ENCODE measurements around the gene FBLN1. TPM values are rescaled to one million over a fixed set of nuclear protein-coding genes. Genes with fewer than 3 reads are reported as not detected.
A peak's percentile ranks its signal among the peaks of the same experiment; 100 is the strongest.

Gene FBLN1
- total and polyA plus RNA-seq, 2 of the 13 experiments (the other 11 are each of a cell fraction or from before 2014, with no cell fraction given) = 37.3 to 103 TPM

DNA sequence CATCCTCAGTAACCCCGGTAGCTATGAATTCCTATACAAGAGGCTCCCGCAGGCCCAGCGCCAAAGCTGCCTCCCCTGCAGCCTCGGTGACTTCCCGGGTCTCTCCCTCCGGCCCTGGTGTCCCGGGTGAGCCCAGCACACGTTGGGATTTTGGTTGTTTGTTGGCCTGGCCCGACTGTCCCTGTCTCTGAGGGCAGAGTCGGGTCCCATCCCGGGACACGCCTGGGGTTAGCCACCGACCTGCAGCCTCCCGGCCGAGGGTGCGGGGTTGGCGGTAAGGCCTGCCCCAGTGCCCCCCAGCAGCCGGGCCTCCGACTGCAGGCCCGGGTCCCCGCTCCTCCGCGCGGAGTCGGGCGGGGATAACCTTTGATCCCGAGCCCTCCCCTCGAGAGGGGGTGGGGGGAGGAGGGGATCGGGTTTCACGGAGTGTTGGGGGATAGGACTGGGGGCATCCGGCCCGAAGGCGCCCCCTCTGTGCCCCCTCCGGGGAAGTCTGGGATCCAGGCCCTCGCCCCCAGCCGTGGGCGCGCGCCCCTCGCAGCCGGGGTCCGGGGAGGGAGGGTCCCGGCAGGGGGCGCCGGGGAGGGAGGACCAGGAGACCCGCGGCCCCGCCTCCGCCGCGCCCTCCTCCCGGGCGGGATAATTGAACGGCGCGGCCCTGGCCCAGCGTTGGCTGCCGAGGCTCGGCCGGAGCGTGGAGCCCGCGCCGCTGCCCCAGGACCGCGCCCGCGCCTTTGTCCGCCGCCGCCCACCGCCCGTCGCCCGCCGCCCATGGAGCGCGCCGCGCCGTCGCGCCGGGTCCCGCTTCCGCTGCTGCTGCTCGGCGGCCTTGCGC is at the start of gene FBLN1 (continued):
- TF ChIP-seq, protein P1, sequence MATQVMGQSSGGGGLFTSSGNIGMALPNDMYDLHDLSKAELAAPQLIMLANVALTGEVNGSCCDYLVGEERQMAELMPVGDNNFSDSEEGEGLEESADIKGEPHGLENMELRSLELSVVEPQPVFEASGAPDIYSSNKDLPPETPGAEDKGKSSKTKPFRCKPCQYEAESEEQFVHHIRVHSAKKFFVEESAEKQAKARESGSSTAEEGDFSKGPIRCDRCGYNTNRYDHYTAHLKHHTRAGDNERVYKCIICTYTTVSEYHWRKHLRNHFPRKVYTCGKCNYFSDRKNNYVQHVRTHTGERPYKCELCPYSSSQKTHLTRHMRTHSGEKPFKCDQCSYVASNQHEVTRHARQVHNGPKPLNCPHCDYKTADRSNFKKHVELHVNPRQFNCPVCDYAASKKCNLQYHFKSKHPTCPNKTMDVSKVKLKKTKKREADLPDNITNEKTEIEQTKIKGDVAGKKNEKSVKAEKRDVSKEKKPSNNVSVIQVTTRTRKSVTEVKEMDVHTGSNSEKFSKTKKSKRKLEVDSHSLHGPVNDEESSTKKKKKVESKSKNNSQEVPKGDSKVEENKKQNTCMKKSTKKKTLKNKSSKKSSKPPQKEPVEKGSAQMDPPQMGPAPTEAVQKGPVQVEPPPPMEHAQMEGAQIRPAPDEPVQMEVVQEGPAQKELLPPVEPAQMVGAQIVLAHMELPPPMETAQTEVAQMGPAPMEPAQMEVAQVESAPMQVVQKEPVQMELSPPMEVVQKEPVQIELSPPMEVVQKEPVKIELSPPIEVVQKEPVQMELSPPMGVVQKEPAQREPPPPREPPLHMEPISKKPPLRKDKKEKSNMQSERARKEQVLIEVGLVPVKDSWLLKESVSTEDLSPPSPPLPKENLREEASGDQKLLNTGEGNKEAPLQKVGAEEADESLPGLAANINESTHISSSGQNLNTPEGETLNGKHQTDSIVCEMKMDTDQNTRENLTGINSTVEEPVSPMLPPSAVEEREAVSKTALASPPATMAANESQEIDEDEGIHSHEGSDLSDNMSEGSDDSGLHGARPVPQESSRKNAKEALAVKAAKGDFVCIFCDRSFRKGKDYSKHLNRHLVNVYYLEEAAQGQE (IDR thresholded peaks at IDR 0.05; ENCODE audit: borderline replicate concordance in 1 of 2, low read depth in 1 of 2, low read length in 2 of 2) = no peak
- TF ChIP-seq MEIS2 (CRISPR knock-in tag; IDR thresholded peaks at IDR 0.05) (peak; percentile 85), HNF4A (CRISPR knock-in tag; IDR thresholded peaks at IDR 0.05) (peak; percentile 92), CEBPB (IDR thresholded peaks at IDR 0.05; ENCODE audit: borderline replicate concordance, low read depth, low read length) (no peak), MEIS1 (CRISPR knock-in tag; IDR thresholded peaks at IDR 0.05; ENCODE audit: borderline replicate concordance) (peak; percentile 44; the same call in 1 of the 2 replicates), GATAD2A (CRISPR knock-in tag; IDR thresholded peaks at IDR 0.05) (peak; percentile 80), ZSCAN21 (CRISPR knock-in tag; IDR thresholded peaks at IDR 0.05; ENCODE audit: borderline replicate concordance) (peak; percentile 81; the same call in 1 of the 2 replicates), ZBED4 (CRISPR knock-in tag; IDR thresholded peaks at IDR 0.05; ENCODE audit: borderline replicate concordance) (peak; percentile 92), SP1 (IDR thresholded peaks at IDR 0.05) (no peak), SP1 (CRISPR knock-in tag; IDR thresholded peaks at IDR 0.05) (peak; percentile 47; the same call in 1 of the 2 replicates), ZNF816 (CRISPR knock-in tag; IDR thresholded peaks at IDR 0.05; ENCODE audit: borderline replicate concordance) (no peak; the same call in 1 of the 2 replicates), ZNF274 (CRISPR knock-in tag; IDR thresholded peaks at IDR 0.05) (peak; percentile 90), AGO2 (optimal IDR thresholded peaks at IDR 0.05; ENCODE audit: low read depth, low read length) (peak; percentile 62), SALL2 (CRISPR knock-in tag; IDR thresholded peaks at IDR 0.05) (peak; percentile 48; the same call in 1 of the 2 replicates), THAP11 (CRISPR knock-in tag; IDR thresholded peaks at IDR 0.05) (peak; percentile 25; the same call in 1 of the 2 replicates), PITX1 (CRISPR knock-in tag; IDR thresholded peaks at IDR 0.05) (peak; percentile 79)
- TF ChIP-seq, protein P2, sequence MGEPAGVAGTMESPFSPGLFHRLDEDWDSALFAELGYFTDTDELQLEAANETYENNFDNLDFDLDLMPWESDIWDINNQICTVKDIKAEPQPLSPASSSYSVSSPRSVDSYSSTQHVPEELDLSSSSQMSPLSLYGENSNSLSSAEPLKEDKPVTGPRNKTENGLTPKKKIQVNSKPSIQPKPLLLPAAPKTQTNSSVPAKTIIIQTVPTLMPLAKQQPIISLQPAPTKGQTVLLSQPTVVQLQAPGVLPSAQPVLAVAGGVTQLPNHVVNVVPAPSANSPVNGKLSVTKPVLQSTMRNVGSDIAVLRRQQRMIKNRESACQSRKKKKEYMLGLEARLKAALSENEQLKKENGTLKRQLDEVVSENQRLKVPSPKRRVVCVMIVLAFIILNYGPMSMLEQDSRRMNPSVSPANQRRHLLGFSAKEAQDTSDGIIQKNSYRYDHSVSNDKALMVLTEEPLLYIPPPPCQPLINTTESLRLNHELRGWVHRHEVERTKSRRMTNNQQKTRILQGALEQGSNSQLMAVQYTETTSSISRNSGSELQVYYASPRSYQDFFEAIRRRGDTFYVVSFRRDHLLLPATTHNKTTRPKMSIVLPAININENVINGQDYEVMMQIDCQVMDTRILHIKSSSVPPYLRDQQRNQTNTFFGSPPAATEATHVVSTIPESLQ (CRISPR knock-in tag; conservative IDR thresholded peaks at IDR 0.05) = no peak
- TF ChIP-seq, protein P3, sequence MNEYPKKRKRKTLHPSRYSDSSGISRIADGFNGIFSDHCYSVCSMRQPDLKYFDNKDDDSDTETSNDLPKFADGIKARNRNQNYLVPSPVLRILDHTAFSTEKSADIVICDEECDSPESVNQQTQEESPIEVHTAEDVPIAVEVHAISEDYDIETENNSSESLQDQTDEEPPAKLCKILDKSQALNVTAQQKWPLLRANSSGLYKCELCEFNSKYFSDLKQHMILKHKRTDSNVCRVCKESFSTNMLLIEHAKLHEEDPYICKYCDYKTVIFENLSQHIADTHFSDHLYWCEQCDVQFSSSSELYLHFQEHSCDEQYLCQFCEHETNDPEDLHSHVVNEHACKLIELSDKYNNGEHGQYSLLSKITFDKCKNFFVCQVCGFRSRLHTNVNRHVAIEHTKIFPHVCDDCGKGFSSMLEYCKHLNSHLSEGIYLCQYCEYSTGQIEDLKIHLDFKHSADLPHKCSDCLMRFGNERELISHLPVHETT (CRISPR knock-in tag; conservative IDR thresholded peaks at IDR 0.05) = peak; percentile 71

Measured in HepG2 (cell line).